ENCODE measurements around the gene MISP3. TPM values are rescaled to one million over a fixed set of nuclear protein-coding genes. Genes with fewer than 3 reads are reported as not detected.
A peak's percentile ranks its signal among the peaks of the same experiment; 100 is the strongest.

The MISP3 gene
- total RNA-seq, 1 donor from 2014 or later = not detected

- Mint-ChIP-seq H3K27ac (ENCODE audit: unreplicated experiment) (peak overlapping the region; percentile 90), H3K9me3 (ENCODE audit: unreplicated experiment) (peaks cover 3% of the 10 kb centered on the region), H3K4me1 (ENCODE audit: unreplicated experiment) (peaks cover 5% of the 10 kb centered on the region), H3K36me3 (ENCODE audit: low read depth, unreplicated experiment) (peaks cover 16% of the 10 kb centered on the region), H3K27me3 (ENCODE audit: unreplicated experiment) (peaks cover 19% of the 10 kb centered on the region), H3K4me3 (ENCODE audit: unreplicated experiment) (peak overlapping the region; percentile 95)
- TF ChIP-seq CTCF (IDR thresholded peaks at IDR 0.05; ENCODE audit: unreplicated experiment) = no peak
- peak; percentile 61 for DNase-seq (ENCODE audit: low spot score)
Observed at GRCh38 chr19:14091081-14091812, 18.7 kb downstream of the MISP3 start.

DNA sequence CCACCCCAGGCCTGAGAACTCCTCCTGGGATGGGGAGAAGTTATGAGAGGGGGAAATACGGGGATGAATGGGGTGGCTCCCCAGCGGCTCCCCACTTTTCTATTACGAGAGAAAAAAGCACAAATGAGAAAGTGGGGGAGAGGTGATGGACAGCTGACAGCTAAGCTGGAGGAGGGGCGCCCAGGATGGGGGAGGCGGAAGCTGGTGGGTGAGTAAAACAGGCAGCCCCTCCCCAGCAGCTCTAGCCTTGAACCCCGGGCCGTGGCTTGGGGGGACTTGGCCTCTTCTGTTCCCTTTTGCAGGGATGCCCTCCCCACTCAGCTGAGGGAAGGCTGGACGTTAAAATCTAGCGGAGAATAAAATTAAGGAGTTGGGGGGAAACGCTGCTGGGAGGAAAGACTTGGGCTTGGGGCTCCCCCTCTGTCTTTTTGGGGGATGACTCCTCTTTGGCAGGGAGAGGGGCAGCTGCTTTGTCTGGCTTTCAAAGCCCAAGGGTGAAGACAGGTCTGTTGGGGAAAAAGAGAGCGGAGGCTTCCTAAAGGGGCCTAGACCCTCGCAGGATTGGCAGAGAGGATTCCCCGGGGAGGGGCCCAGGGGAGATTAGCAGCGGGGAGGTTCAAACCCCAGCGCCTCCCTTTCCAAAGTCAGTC lies 19.4 kb downstream of the MISP3 start:
- Mint-ChIP-seq H3K4me1 (ENCODE audit: unreplicated experiment) (peaks cover 5% of the 10 kb centered on the region), H3K9me3 (ENCODE audit: unreplicated experiment) (peaks cover 3% of the 10 kb centered on the region), H3K4me3 (ENCODE audit: unreplicated experiment) (peak overlapping the region; percentile 95), H3K36me3 (ENCODE audit: low read depth, unreplicated experiment) (peaks cover 16% of the 10 kb centered on the region), H3K27me3 (ENCODE audit: unreplicated experiment) (peaks cover 19% of the 10 kb centered on the region), H3K27ac (ENCODE audit: unreplicated experiment) (no peak overlapping the region)
- no peak for DNase-seq (ENCODE audit: low spot score)
- no peak for TF ChIP-seq CTCF (IDR thresholded peaks at IDR 0.05; ENCODE audit: unreplicated experiment)

DNA sequence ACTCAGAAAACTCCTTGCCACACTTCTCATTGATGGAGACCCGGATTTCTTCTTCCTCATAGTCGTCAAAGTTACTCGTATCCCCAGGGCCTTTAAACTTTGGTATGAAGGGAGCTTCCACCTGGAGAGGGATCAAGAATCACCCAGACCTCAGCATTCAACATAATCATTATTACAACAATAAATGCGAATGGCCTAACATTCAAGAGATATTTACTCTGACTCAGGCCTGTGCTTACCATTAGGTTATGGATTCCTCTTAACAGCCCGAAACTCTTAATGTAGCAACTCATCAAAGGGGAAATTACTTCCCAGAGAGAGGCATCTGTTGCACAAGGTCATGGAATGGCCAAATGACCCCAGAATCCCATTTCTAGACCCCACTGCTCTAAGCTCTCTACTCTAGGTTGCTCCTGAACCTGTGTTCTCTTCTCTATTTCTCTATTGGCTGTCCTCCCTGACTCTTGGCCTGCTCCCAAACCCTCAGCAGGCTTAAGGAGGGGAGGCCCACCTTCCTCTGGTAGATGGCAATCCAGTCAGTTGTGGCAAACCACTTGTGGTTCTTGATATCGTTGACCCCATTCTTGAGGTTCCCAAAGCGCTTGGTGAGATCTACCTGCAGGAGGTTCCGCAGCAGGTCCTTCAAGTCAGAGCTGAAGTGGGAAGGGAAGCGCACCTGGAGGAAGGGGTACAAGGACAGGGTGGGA lies 20.7 kb downstream of the MISP3 start:
- Mint-ChIP-seq H3K9me3 (ENCODE audit: unreplicated experiment) (peaks cover 3% of the 10 kb centered on the region), H3K36me3 (ENCODE audit: low read depth, unreplicated experiment) (peaks cover 17% of the 10 kb centered on the region), H3K4me1 (ENCODE audit: unreplicated experiment) (peaks cover 5% of the 10 kb centered on the region), H3K27ac (ENCODE audit: unreplicated experiment) (no peak overlapping the region), H3K27me3 (ENCODE audit: unreplicated experiment) (peaks cover 18% of the 10 kb centered on the region), H3K4me3 (ENCODE audit: unreplicated experiment) (no peak overlapping the region)
- no peak for DNase-seq (ENCODE audit: low spot score)
- no peak for TF ChIP-seq CTCF (IDR thresholded peaks at IDR 0.05; ENCODE audit: unreplicated experiment)

DNA sequence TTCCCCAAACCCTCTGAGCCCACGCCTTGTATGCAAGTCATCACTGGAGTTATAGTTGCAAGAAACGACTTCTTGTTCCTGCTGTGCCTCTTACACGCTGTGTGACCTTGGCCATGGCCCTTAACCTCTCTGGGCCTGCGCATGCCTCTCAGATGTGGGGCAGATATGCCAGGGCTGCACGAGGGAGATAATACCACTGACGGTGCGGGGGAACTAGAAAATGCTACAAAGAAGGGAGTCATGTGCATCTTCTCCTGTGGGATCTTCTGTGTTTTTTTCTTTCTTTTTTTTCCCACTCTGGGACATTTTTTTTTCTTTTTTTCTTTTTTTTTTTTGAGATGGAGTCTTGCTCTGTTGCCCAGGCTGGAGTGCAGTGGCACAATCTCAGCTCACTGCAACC lies 22.3 kb downstream of the MISP3 start:
- Mint-ChIP-seq H3K27me3 (ENCODE audit: unreplicated experiment) (peaks cover 14% of the 10 kb centered on the region), H3K27ac (ENCODE audit: unreplicated experiment) (peak overlapping the region; percentile 54), H3K4me3 (ENCODE audit: unreplicated experiment) (peak overlapping the region; percentile 68), H3K9me3 (ENCODE audit: unreplicated experiment) (peaks cover 3% of the 10 kb centered on the region), H3K36me3 (ENCODE audit: low read depth, unreplicated experiment) (peaks cover 11% of the 10 kb centered on the region), H3K4me1 (ENCODE audit: unreplicated experiment) (peaks cover 2% of the 10 kb centered on the region)
- no peak for TF ChIP-seq CTCF (IDR thresholded peaks at IDR 0.05; ENCODE audit: unreplicated experiment)
- no peak for DNase-seq (ENCODE audit: low spot score)
